NCI-H146 (cell line): ENCODE results near the gene AQP12B.
"Not testable (repeated sequence)": the region's sequence is repeated elsewhere in the genome, so short reads cannot be mapped to it uniquely, and the experiment has no call there.

ENCODE experiments used
- DNase-seq: peaks from one replicate; lab custom pipeline; 2025; lab: John Stamatoyannopoulos, UW

The AQP12B gene

DNA sequence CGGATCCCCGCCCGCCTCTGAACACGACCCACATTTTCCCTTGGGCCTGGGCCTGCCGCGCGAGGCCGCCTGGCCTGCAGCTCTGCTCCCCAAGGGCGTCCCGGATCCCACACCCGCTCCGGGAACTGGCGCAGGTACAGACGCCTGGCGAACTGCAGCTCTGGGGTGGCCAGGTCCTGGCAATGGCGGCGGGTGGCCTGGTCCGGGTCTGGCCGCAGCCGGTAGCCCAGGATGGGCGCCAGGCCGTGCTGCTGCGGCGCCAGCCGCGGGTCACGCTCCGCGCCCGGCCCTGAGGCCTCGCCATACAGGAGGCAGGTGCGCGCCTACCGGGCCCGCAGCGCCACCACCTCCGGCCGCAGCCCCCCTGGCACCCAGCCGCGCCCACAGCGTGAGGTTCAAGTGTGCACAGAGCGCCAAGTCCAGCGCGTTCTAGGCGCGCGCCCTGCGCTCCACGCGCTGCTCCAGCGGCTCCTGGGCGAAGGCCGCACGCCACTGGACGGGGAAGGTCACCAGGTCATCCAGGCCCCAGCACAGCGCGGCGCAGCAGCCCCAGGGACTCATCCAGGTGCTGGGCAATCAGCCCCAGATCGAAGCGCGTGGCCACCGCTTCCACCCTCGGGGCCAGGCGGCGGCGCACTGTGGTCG is 18.5 kb upstream of the AQP12B start:
- DNase-seq, result no peak

DNA sequence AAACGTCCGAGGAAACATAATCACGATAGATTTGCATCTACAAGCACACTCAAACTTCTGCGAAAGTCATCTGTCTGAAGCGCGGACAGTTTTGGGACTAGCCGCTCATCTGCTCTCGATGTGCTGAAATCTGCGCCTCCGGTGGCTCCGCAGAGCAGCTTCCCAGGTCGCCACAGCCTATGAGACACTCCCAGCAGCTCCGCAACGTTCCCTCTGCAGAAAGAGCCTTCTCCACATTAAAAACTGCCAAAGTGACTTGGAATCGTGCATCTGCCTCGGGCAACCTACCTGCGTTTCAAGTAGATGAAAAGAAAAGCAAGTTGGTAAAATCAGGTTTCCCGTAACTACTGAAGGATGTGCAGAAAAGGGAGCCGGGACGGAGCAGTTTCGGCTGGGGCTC is 17.9 kb upstream of the AQP12B start:
- DNase-seq, result not testable (repeated sequence)

DNA sequence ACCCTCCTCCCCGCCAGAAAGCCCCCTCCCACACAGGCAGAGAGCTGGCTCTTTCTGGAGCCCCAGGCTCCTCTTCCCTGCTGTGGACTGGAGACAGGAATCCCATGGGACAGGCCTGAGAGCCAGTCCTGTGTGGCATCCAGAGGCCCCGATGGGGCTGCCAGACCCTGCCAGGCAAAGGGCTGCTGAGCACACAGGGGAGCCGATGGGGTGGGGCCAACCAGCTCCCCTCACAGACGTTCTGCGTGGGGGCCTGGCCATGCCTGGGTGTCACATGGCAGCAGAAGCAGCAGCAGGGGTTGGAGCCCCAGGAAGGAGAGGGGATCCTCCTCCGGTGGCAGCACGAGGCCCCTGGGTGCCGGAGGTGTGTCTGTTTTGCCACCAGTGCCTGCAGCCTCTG is 17.1 kb upstream of the AQP12B start:
- not testable (repeated sequence) for DNase-seq

- not testable (repeated sequence) for DNase-seq
These were observed 16.3 kb upstream of the AQP12B start for GRCh38 chr2:240698852-240699561.

DNA sequence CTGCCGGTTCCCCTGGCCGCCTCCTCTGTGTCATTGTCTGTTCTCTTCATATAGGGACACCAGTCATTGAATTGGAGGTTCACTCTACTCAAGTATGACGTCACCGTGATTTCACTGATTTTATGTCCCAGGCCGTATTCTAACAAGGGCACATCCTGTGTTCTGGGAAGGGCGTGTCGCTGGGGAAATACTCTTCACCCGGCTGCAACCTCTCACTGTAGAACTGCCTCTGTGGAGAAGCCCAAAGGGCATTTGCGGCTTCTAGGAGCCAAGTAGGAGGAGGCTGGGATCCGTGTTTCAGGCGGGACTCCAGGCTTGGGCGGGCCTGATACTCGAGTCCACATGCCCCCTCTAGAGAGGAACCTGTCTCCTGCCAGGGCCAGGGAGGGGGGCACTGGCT is 13.8 kb upstream of the AQP12B start:
- not testable (repeated sequence) for DNase-seq

DNA sequence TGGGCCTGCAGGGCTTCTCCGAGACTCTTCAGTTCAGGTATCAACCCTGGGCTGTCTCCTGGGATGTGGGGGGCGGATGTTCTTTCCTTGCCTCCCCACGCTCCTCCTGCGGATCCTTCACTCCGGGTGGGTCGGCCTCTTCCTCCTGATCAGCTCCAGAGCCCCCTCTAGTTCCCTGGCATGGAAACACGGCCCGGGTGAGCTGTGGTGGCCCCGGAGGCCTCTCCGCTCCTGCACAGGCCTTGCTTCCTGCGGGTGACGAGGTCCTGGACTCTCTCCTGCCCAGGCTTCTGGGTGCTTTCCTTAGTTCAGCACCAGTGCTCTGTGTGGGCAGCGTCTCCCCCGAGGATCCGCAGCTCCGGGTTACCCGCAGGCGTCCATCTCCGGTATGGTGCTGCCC is 12.9 kb upstream of the AQP12B start:
- not testable (repeated sequence) for DNase-seq

- not testable (repeated sequence) for DNase-seq
These were observed 11.6 kb upstream of the AQP12B start for GRCh38 chr2:240694304-240694703.

- not testable (repeated sequence) for DNase-seq
These were observed 10.2 kb upstream of the AQP12B start for GRCh38 chr2:240692583-240693561.

DNA sequence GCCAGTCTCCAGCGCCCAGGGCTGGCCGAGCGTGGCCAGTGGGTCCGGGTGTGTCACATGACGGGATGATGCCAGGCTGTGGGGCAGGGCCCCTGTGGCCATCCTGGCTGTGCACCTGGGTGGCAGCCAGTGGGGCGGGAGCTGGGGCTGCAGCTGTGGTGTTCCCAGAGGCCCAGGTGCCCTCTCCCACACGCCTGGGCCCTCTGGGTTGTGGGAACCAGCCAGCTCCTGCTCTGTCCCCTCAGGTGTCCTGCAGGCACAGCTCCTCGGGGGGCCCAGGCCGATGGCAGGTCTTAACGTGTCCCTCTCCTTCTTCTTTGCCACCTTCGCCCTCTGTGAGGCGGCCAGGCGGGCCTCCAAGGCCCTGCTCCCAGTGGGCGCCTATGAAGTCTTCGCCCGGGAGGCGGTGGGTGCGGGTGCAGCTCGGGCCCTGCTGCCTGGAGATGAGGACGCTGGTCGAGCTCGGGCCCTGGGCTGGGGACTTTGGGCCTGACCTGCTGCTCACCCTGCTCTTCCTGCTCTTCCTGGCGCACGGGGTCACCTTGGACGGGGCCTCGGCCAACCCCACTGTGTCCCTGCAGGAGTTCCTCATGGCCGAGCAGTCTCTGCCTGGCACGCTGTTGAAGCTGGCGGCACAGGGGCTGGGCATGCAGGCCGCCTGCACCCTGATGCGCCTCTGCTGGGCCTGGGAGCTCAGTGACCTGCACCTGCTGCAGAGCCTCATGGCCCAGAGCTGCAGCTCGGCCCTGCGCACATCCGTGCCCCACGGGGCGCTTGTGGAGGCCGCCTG is 9.1 kb upstream of the AQP12B start, which contains the start of gene AQP12A:
AQP12A (plus strand) TSS at position 236 of the 790 bp plus-strand sequence; CDS start at position 284, 48 bp downstream.
- not testable (repeated sequence) for DNase-seq

- not testable (repeated sequence) for DNase-seq
These were observed 8.4 kb upstream of the AQP12B start for GRCh38 chr2:240691075-240691427.

DNA sequence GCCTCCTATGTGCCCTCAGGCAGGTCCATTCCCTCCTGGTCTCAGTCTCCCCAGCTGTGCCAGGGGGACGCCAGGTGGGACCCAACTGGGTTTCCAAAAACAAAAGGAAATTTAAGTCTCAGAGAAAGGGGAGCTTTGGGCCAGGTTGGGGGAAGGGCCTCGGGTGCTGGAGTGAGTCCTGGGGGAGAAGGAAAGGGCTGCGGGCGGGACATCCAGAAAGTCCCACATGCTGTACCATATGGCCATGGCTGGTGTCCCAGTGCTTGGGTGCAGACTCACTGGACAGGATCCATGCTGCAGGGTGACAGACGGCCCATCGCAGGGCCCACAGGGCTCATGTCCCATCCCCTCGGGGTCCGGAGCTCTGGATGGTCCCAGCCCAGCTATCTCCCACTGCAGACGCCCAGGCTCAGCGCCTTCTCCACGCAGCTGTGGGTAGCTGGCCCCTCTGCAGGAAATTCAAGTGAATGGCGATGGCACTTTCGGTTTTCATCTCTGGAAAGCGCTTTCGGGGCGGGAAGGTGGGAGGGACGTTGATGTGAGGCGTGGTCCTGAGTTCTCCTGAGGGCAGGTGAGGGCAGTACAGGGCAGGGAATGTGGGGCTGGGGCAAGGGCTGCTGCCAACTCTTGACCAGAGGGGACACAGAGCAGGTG is 7.9 kb upstream of the AQP12B start:
- not testable (repeated sequence) for DNase-seq

GRCh38 chr2:240689975-240690374 is 7.3 kb upstream of the AQP12B start:
- no peak for DNase-seq

DNA sequence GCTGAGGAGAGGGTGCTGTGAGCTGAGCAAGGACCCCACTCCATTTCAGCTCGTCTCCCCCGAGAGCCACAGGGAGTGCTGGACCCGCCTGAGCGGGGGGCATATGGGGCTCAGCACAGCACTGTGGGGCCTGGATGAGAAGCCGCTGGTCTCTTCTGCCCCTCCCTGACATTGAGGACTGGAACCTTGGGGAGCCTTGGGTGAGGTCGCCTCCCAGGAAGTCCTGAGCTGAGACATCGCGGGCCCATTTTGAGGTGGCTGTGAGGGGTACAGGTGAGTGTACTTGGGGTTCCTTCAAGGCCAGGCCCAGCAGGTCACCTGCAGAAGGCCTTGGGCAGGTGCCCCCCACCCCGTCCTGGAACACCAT is 5.9 kb upstream of the AQP12B start:
- DNase-seq, result no peak

- DNase-seq, result no peak
These were observed 5.3 kb upstream of the AQP12B start for GRCh38 chr2:240687741-240688552.

GRCh38 chr2:240687045-240687740 is 4.5 kb upstream of the AQP12B start:
- no peak for DNase-seq

DNA sequence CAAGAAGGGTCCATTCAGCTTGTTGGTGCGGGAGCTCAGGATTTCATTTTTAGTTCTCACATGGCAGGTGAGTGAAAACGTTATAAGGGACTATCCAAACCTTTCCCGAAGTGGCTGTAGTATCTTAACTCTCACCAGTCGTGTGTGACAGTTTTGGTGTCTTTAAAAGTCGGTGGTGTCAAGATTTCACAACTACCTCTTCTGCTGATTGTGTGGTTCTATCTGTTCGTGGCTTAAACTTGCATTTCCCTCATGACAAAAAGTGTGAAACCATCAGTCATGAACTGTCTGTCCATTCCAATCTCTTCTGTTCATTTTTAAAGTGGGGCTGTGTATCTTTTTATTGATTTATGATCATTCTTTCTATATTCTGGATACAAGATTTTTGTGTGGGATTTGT is 3.8 kb upstream of the AQP12B start:
- no peak for DNase-seq

- no peak for DNase-seq
These were observed 3.2 kb upstream of the AQP12B start for GRCh38 chr2:240685771-240686371.

- not testable (repeated sequence) for DNase-seq
These were observed 1.5 kb upstream of the AQP12B start for GRCh38 chr2:240683980-240684728.
